ENCODE measurements around the gene ANKRD44. TPM values are rescaled to one million over a fixed set of nuclear protein-coding genes. Genes with fewer than 3 reads are reported as not detected.
A peak's percentile ranks its signal among the peaks of the same experiment; 100 is the strongest.
"Not testable (repeated sequence)": the region's sequence is repeated elsewhere in the genome, so short reads cannot be mapped to it uniquely, and the experiment has no call there.

ANKRD44 gene
- total RNA-seq, 1 experiment from 2014 or later = 0.85 TPM

- Histone ChIP-seq H3K36me3 (no peaks in the 10 kb centered on the region), H3K9me3 (replicated peaks) (no peaks in the 10 kb centered on the region)
Observed at GRCh38 chr2:197054437-197054836, 256.1 kb downstream of the ANKRD44 start.

GRCh38 chr2:197052356-197052755 lies 258.2 kb downstream of the ANKRD44 start:
- no peak overlapping the region for H3K27ac ChIP-seq

More at GRCh38 chr2:197054437-197054836, 256.1 kb downstream of the ANKRD44 start:
- DNase-seq = no peak
- H3K4me1 ChIP-seq = no peaks in the 10 kb centered on the region
- no peak overlapping the region for H3K4me3 ChIP-seq
- no peak overlapping the region for H3K27ac ChIP-seq
- H3K27me3 ChIP-seq = no peaks in the 10 kb centered on the region

GRCh38 chr2:197045115-197045514 lies 265.5 kb downstream of the ANKRD44 start:
- Histone ChIP-seq H3K4me3 (no peak overlapping the region), H3K27ac (no peak overlapping the region), H3K27me3 (no peaks in the 10 kb centered on the region), H3K4me1 (no peaks in the 10 kb centered on the region), H3K9me3 (replicated peaks) (no peaks in the 10 kb centered on the region), H3K36me3 (no peaks in the 10 kb centered on the region)
- no peak for DNase-seq

More at GRCh38 chr2:197052356-197052755, 258.2 kb downstream of the ANKRD44 start:
- no peaks in the 10 kb centered on the region for H3K27me3 ChIP-seq
- no peaks in the 10 kb centered on the region for H3K9me3 ChIP-seq (replicated peaks)
- H3K4me3 ChIP-seq = no peak overlapping the region
- H3K36me3 ChIP-seq = no peaks in the 10 kb centered on the region
- H3K4me1 ChIP-seq = no peaks in the 10 kb centered on the region
- no peak for DNase-seq

- DNase-seq = no peak
- Histone ChIP-seq H3K27me3 (no peaks in the 10 kb centered on the region), H3K36me3 (no peaks in the 10 kb centered on the region), H3K4me3 (no peak overlapping the region), H3K9me3 (replicated peaks) (no peaks in the 10 kb centered on the region), H3K4me1 (no peaks in the 10 kb centered on the region), H3K27ac (no peak overlapping the region)
Observed at GRCh38 chr2:197042739-197043196, 267.8 kb downstream of the ANKRD44 start.

GRCh38 chr2:197037863-197038398 lies 272.6 kb downstream of the ANKRD44 start:
- no peaks in the 10 kb centered on the region for H3K36me3 ChIP-seq
- H3K4me1 ChIP-seq = no peaks in the 10 kb centered on the region
- H3K27ac ChIP-seq = no peak overlapping the region
- H3K27me3 ChIP-seq = no peaks in the 10 kb centered on the region
- no peaks in the 10 kb centered on the region for H3K9me3 ChIP-seq (replicated peaks)
- H3K4me3 ChIP-seq = no peak overlapping the region
- no peak for DNase-seq

GRCh38 chr2:197035002-197035401 lies 275.6 kb downstream of the ANKRD44 start:
- no peaks in the 10 kb centered on the region for H3K9me3 ChIP-seq (replicated peaks)
- DNase-seq = no peak
- no peaks in the 10 kb centered on the region for H3K4me1 ChIP-seq
- no peaks in the 10 kb centered on the region for H3K36me3 ChIP-seq
- H3K27me3 ChIP-seq = no peaks in the 10 kb centered on the region
- H3K27ac ChIP-seq = no peak overlapping the region
- no peak overlapping the region for H3K4me3 ChIP-seq

- no peaks in the 10 kb centered on the region for H3K9me3 ChIP-seq (replicated peaks)
- no peak overlapping the region for H3K4me3 ChIP-seq
- H3K4me1 ChIP-seq = no peaks in the 10 kb centered on the region
- no peaks in the 10 kb centered on the region for H3K36me3 ChIP-seq
- no peak for DNase-seq
- no peaks in the 10 kb centered on the region for H3K27me3 ChIP-seq
- no peak overlapping the region for H3K27ac ChIP-seq
Observed at GRCh38 chr2:197034292-197034691, 276.3 kb downstream of the ANKRD44 start.

- Histone ChIP-seq H3K36me3 (no peaks in the 10 kb centered on the region), H3K27ac (no peak overlapping the region), H3K4me1 (peaks cover 3% of the 10 kb centered on the region; the same call in 1 of the 2 replicates), H3K4me3 (no peak overlapping the region), H3K9me3 (replicated peaks) (no peaks in the 10 kb centered on the region), H3K27me3 (no peaks in the 10 kb centered on the region)
- no peak for DNase-seq
Observed at GRCh38 chr2:197033222-197033621, 277.4 kb downstream of the ANKRD44 start.

- Histone ChIP-seq H3K4me3 (no peak overlapping the region), H3K9me3 (replicated peaks) (no peaks in the 10 kb centered on the region), H3K27ac (no peak overlapping the region), H3K27me3 (no peaks in the 10 kb centered on the region), H3K4me1 (peaks cover 3% of the 10 kb centered on the region; the same call in 1 of the 2 replicates), H3K36me3 (no peaks in the 10 kb centered on the region)
- DNase-seq = no peak
Observed at GRCh38 chr2:197031803-197032202, 278.8 kb downstream of the ANKRD44 start.

- H3K4me3 ChIP-seq = no peak overlapping the region
- H3K27me3 ChIP-seq = no peaks in the 10 kb centered on the region
- H3K4me1 ChIP-seq = peaks cover 3% of the 10 kb centered on the region; the same call in 1 of the 2 replicates
- H3K27ac ChIP-seq = no peak overlapping the region
- H3K9me3 ChIP-seq (replicated peaks) = no peaks in the 10 kb centered on the region
- no peak for DNase-seq
- no peaks in the 10 kb centered on the region for H3K36me3 ChIP-seq
Observed at GRCh38 chr2:197030090-197030489, 280.5 kb downstream of the ANKRD44 start.

GRCh38 chr2:197028633-197029032 lies 281.9 kb downstream of the ANKRD44 start:
- DNase-seq = no peak
- no peaks in the 10 kb centered on the region for H3K9me3 ChIP-seq (replicated peaks)
- H3K36me3 ChIP-seq = no peaks in the 10 kb centered on the region
- H3K4me3 ChIP-seq = no peak overlapping the region
- no peaks in the 10 kb centered on the region for H3K27me3 ChIP-seq
- peaks cover 3% of the 10 kb centered on the region; the same call in 1 of the 2 replicates for H3K4me1 ChIP-seq
- no peak overlapping the region for H3K27ac ChIP-seq

GRCh38 chr2:197028230-197028629 lies 282.4 kb downstream of the ANKRD44 start:
- H3K27me3 ChIP-seq = no peaks in the 10 kb centered on the region
- no peak overlapping the region for H3K4me3 ChIP-seq
- H3K9me3 ChIP-seq (replicated peaks) = no peaks in the 10 kb centered on the region
- peak; percentile 36 to 53 for DNase-seq
- H3K4me1 ChIP-seq = peaks cover 3% of the 10 kb centered on the region; the same call in 1 of the 2 replicates
- no peak overlapping the region for H3K27ac ChIP-seq
- H3K36me3 ChIP-seq = no peaks in the 10 kb centered on the region

- H3K27ac ChIP-seq = no peak overlapping the region
- no peak overlapping the region for H3K4me3 ChIP-seq
- no peaks in the 10 kb centered on the region for H3K36me3 ChIP-seq
- peaks cover 3% of the 10 kb centered on the region; the same call in 1 of the 2 replicates for H3K4me1 ChIP-seq
- H3K27me3 ChIP-seq = no peaks in the 10 kb centered on the region
- no peak for DNase-seq
- no peaks in the 10 kb centered on the region for H3K9me3 ChIP-seq (replicated peaks)
Observed at GRCh38 chr2:197024206-197024605, 286.4 kb downstream of the ANKRD44 start.

- not testable (repeated sequence) for DNase-seq; H3K36me3 ChIP-seq; H3K4me3 ChIP-seq; H3K4me1 ChIP-seq; H3K27ac ChIP-seq; H3K9me3 ChIP-seq (replicated peaks); H3K27me3 ChIP-seq
Observed at GRCh38 chr2:197020921-197021320, 289.7 kb downstream of the ANKRD44 start.

GRCh38 chr2:197013098-197013497 lies 297.5 kb downstream of the ANKRD44 start:
- Histone ChIP-seq H3K9me3 (replicated peaks) (no peaks in the 10 kb centered on the region), H3K27me3 (no peaks in the 10 kb centered on the region), H3K4me1 (no peaks in the 10 kb centered on the region), H3K36me3 (no peaks in the 10 kb centered on the region), H3K4me3 (no peak overlapping the region), H3K27ac (no peak overlapping the region)
- no peak for DNase-seq

Measured in SJCRH30 (cell line).